Right cardiac atrium (tissue), 5 donors: ENCODE data around the gene C1QL1. TPM values are rescaled to one million over a fixed set of nuclear protein-coding genes. Genes with fewer than 3 reads are reported as not detected.
A peak's percentile ranks its signal among the peaks of the same experiment; 100 is the strongest.

Source experiments
- ATAC-seq, 2 donors: fragments of 200-7000 bp; cut with Tn5 transposase; one replicate each; pipeline versions ENCODE4 v1.8.0 to v1.9.1; 2020; ENCODE audit warnings: moderate library complexity in 2 of 2, mild to moderate bottlenecking in 1 of 2
- DNase-seq, 3 donors: peaks; one replicate each; pipeline ENCODE4 v3.0.0-alpha.2; 2020
- H3K27ac ChIP-seq: one replicate; pipeline ENCODE4 v1.5.1; 2013; ENCODE audit warnings: mild to moderate bottlenecking, low read length, control low read depth, moderate library complexity
- H3K27me3 ChIP-seq: one replicate; pipeline ENCODE4 v1.6.1; 2013; ENCODE audit not compliant: control insufficient read depth, insufficient read depth
- H3K4me1 ChIP-seq: one replicate; pipeline ENCODE4 v1.6.1; 2013; ENCODE audit warnings: low read length; ENCODE audit not compliant: control insufficient read depth, insufficient read depth
- H3K4me3 ChIP-seq: one replicate; pipeline ENCODE4 v1.5.1; 2013; ENCODE audit warnings: low read length, control low read depth
- H3K9me3 ChIP-seq: one replicate; pipeline ENCODE4 v1.6.1; 2013; ENCODE audit warnings: low read length; ENCODE audit not compliant: control insufficient read depth
- WGBS: extraction: QIAGEN DNeasy Blood & Tissue Kit; methylation state at CpG from one replicate; pipeline ENCODE4 v1.1.7; 2013; 5-methylcytosine and 5-hydroxymethylcytosine counted together
- intact Hi-C, 4 donors: fragments of 100-400 bp; cut with DNase I; formaldehyde crosslinking; loops; one replicate each; pipeline versions ENCODE4 v1.11.0 to v1.14.0; 2022 to 2023
- polyA plus RNA-seq: library from polyadenylated mRNA; stranded (reverse); fragments of 200-250 nt; gene quantifications from one replicate; pipeline ENCODE4 v1.2.3, GENCODE V29; 2013
- total RNA-seq, 4 donors: library from RNA; stranded (reverse); fragmentation: NEBNext Ultra II Directional; extraction: Animal tissue kit (Norgen Biotek cat#: 25700); gene quantifications; one replicate each; pipeline ENCODE4 v1.2.1, GENCODE V29; 2021
- donor health status: healthy with polysubstance abuse.
- donor health status: DM: no; HTN: yes; CAD: no.
- donor health status: DM: no; HTN: no; CAD: no.
- donor health status: DM: no; HTN: yes; CAD: no; lungs with severe emphysema.
- donor health status: DM: yes; HTN: yes; CAD: no.

Gene C1QL1
- total and polyA plus RNA-seq, 5 donors = 0.81 to 2.0 (median 1.6) TPM

GRCh38 chr17:44971776-44972483, 3.8 kb upstream of the C1QL1 start:
- no peak overlapping the region for H3K4me3 ChIP-seq
- H3K9me3 ChIP-seq = no peaks in the 10 kb centered on the region
- no peaks in the 10 kb centered on the region for H3K27me3 ChIP-seq
- WGBS = 70% methylated on average over 8 of the region's 8 CpGs
- peaks cover 7% of the 10 kb centered on the region for H3K4me1 ChIP-seq
- DNase-seq (no peak), ATAC-seq (no peak)
- H3K27ac ChIP-seq = no peak overlapping the region
- intact Hi-C loops = no loop called here

GRCh38 chr17:44970136-44970741, 2.1 kb upstream of the C1QL1 start:
- peak; percentile 13 to 34 for ATAC-seq
- peak; percentile 49 to 75 (median 75) for DNase-seq
- H3K27me3 ChIP-seq = no peaks in the 10 kb centered on the region

DNA sequence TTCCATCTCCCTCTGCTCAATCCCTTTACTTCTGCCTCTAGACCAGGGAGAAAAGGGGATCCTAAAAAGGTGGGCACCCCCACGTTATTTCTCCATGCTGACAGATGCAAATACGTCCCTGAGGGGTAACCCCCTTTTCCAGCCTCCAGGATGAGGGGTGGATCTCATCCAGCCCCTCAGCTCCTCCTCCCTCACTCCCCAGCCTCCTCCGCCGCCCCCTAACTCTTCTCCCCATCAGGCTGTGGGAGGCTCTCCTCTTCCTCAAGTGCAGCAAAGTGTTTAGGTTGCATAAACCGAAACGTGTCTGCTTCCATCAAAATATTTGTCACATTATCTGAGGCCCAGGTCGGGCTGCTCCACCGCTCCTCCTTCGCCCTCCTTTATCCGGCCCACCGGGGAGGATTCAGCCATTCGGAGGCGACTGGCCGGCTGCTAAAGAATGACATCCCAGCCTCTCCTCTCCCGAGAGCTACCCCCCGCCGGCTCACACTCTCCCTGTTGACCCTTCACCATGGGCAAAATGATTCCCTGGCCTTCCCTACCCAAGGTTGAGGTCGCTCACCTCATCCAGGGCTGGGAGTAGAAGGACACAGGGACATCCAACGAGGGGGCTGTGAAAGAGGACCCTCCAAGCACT, 1.2 kb upstream of the C1QL1 start:
- no peaks in the 10 kb centered on the region for H3K9me3 ChIP-seq
- WGBS = 56% methylated on average over 19 of the region's 19 CpGs
- DNase-seq (no peak), ATAC-seq (no peak)
- no peak overlapping the region for H3K4me3 ChIP-seq
- no peaks in the 10 kb centered on the region for H3K27me3 ChIP-seq
- no peak overlapping the region for H3K27ac ChIP-seq
- H3K4me1 ChIP-seq = peaks cover 7% of the 10 kb centered on the region
- intact Hi-C loops = no loop called here

More at GRCh38 chr17:44970136-44970741, 2.1 kb upstream of the C1QL1 start:
- intact Hi-C loops = no loop called here
- Histone ChIP-seq H3K9me3 (no peaks in the 10 kb centered on the region), H3K27ac (peak overlapping the region; percentile 31), H3K4me1 (peaks cover 7% of the 10 kb centered on the region), H3K4me3 (peak overlapping the region; percentile 70)
- 1% methylated on average over 55 of the region's 55 CpGs for WGBS

DNA sequence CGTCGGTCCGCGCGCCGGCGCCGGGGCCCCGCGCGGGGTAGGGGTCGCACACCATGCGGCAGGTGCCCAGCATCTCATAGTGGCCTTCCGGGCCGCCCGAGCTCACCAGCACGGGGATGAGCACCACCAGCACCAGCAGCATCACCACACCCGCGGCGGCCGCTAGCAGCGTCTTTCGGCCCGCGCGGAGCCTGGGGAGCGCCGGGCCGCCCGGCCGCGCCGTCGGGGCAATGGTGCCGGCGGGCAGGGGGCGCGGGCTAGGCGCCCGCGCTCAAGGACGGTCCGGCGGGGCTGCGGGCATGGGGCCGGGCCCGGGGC, 237 bp downstream of the C1QL1 start:
- no peaks in the 10 kb centered on the region for H3K27me3 ChIP-seq
- H3K9me3 ChIP-seq = no peaks in the 10 kb centered on the region
- intact Hi-C loops = no loop called here
- DNase-seq = no peak
- H3K4me3 ChIP-seq = peak overlapping the region; percentile 31
- 2% methylated on average over 47 of the region's 47 CpGs for WGBS
- H3K27ac ChIP-seq = no peak overlapping the region
- no peak for ATAC-seq
- peaks cover 7% of the 10 kb centered on the region for H3K4me1 ChIP-seq

DNA sequence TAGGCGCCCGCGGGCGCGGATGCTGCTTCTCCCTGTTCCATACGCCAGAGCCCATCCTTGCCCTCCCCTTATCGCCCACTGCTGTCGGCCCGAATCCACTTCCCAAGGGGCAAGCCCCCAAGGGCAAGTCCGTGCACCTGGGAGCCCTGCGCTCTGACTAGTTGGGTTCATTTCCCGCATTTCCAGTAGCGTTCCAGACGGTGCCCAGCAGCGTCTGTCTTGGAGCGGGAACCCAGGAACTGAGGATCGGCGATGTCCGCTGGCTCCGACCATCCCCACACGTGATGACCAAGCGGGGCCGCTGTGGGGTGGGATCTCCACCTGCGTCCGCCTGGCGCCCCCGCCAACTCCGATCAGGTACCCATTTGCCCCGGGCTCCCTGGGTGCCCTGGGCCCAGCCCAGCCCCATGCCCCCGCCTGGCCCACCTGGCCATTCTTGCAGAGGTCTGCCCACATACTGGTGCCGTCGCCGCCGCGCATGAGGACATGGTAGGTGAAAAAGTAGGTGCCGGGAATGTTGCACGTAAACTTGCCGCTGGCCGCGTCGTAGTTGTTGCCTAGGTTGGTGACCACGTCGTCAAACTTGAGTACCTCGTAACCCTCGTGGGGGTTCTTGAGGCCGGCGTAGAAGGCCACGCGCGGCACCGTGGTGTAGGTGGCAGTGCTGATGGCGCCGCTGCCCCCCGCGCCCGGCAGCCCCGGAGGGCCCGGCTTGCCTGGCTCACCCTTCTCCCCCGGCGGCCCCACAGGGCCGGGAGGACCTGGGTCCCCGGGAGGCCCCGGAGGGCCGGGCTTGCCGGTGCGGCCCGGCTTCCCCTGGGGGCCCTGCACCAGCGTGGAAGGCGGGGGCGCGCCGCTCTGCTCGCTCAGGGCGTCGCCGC, 837 bp downstream of the C1QL1 start:
- peaks cover 7% of the 10 kb centered on the region for H3K4me1 ChIP-seq
- no peak overlapping the region for H3K27ac ChIP-seq
- DNase-seq = peak in 1 of 3 donors; percentile 59
- H3K9me3 ChIP-seq = no peaks in the 10 kb centered on the region
- intact Hi-C loops = no loop called here
- ATAC-seq = no peak
- no peaks in the 10 kb centered on the region for H3K27me3 ChIP-seq
- WGBS = 4% methylated on average over 76 of the region's 76 CpGs
- H3K4me3 ChIP-seq = peak overlapping the region; percentile 31

DNA sequence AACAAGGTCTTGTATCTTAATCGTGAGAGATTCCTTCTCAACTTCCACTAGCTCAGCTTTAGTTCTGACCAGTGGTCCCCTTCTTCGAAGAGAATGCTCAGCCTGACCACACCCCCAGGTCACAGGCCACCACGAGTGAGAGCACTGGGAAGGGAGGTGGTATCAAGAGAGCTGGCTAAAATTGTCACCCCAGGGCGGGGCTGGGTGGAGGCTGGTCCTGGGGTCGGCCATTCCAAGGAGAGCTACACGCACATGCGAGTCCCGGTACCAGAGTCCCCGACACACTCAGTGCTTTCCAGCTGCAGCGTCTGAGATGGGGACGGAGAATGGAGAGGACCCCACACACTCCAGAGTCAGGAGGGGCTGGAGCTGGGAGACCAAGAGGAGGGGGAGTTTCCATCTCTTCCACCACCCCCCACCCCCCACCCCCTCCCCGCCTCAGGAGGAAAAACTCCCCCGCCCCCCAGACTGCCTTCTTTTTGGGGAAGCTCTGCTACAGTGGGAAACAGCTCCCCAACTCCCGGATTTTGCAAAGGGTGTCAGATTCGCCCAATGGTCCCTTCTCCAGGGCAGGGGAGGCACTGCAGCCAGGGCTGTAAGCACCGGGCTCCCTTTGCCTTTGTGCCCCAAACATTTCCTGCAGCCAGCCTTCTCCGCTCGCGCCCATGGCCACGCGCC, 1.6 kb downstream of the C1QL1 start:
- intact Hi-C loops = no loop called here
- H3K27me3 ChIP-seq = no peaks in the 10 kb centered on the region
- H3K4me3 ChIP-seq = no peak overlapping the region
- no peak overlapping the region for H3K27ac ChIP-seq
- WGBS = 16% methylated on average over 21 of the region's 21 CpGs
- ATAC-seq (no peak), DNase-seq (peak in 1 of 3 donors; percentile 30)
- no peaks in the 10 kb centered on the region for H3K9me3 ChIP-seq
- H3K4me1 ChIP-seq = peaks cover 7% of the 10 kb centered on the region

DNA sequence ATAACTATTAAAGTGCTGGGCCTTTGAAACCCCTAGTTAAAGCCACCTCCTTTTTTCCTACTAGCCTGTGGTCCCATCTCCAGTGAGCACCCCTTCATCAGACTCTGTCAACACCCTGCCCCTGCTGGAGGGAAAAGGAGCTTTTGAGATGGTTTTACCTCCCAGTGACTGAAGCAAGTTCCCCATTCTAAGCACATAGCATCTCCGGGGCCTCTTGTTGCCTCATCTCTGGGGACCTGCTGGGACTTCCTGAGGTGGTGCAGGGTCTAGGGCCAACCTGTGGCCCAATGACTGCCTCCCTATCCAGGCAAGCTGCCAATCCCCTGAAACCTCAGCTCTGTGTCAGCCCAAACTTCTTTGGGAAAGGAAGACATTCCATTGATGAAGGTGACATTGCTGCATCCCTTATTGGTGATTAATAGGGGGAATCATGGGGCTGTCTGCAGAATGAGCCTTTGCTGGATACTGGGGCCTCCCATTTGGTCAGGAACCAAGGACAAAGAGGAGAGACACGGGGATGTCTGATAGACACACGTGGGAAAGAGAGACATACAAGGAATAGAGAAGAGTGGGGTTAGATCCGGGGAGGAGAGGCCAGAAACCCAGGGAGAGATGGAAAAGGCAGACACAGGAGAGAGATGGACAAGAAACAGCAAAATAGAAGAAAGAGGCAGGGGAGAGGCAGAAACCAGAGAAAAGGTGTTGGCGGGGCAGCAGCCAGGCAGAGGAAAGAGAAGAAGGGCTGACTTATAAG, 2.4 kb downstream of the C1QL1 start:
- WGBS = 60% methylated on average over 5 of the region's 5 CpGs
- no peak overlapping the region for H3K4me3 ChIP-seq
- intact Hi-C loops = no loop called here
- H3K9me3 ChIP-seq = no peaks in the 10 kb centered on the region
- no peak overlapping the region for H3K27ac ChIP-seq
- DNase-seq (no peak), ATAC-seq (no peak)
- peaks cover 5% of the 10 kb centered on the region for H3K4me1 ChIP-seq
- H3K27me3 ChIP-seq = no peaks in the 10 kb centered on the region

DNA sequence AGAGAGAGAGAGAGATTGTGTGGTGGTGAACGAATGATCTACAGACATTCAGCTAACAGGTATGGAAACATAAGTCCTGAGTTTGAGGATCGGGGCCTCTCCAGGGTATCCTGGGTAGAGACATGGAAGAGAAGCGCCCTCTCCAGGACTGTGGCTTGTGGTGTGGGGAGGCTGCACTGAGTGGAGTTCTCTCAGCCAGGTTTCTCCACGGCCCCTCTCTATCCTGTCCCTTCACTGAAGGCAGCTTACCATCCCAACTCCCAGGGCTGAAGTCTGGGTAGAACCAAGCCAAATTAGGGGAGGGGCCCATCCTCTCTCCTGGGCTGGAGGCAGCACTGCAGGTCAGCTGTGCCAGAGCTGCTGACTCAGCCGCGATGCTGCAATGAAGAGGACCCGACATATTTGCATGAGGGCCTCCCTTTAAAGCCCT, 6.2 kb downstream of the C1QL1 start:
- intact Hi-C loops = no loop called here
- no peak for DNase-seq
- Histone ChIP-seq H3K4me1 (no peaks in the 10 kb centered on the region), H3K9me3 (no peaks in the 10 kb centered on the region), H3K27me3 (no peaks in the 10 kb centered on the region), H3K27ac (no peak overlapping the region), H3K4me3 (no peak overlapping the region)
- ATAC-seq = no peak
- 78% methylated on average over 7 of the region's 7 CpGs for WGBS

- Histone ChIP-seq H3K9me3 (no peaks in the 10 kb centered on the region), H3K4me3 (no peak overlapping the region), H3K27ac (no peak overlapping the region), H3K4me1 (no peaks in the 10 kb centered on the region), H3K27me3 (no peaks in the 10 kb centered on the region)
- ATAC-seq (no peak), DNase-seq (no peak)
- 65% methylated on average over 2 of the region's 2 CpGs for WGBS
- intact Hi-C loops = no loop called here
Measured at GRCh38 chr17:44960691-44961090, 7.4 kb downstream of the C1QL1 start.
